H1 (cell line): ENCODE measurements around the gene AURKAIP1. TPM values are rescaled to one million over a fixed set of nuclear protein-coding genes. Genes with fewer than 3 reads are reported as not detected.

Experiments
- CTCF ChIA-PET: fragments of 300-600 bp; sonication (Branson Sonifier 250); formaldehyde crosslinking; loops from one replicate; lab custom pipeline; 2021; ENCODE audit not compliant: partially characterized antibody; lab: Charles Lee
- POLR2A ChIA-PET: fragments of 300-600 bp; sonication (Branson Sonifier 250); formaldehyde crosslinking; loops from one replicate; lab custom pipeline; 2021; ENCODE audit warnings: inconsistent platforms; ENCODE audit not compliant: partially characterized antibody; lab: Charles Lee
- DNase-seq, 2 experiments: peaks; one replicate each; pipeline versions ENCODE4 v3.0.0 to v3.0.0-alpha.2; 2010 to 2022; ENCODE audit warnings: low spot score in 2 of 2, low read depth in 1 of 2, mixed read lengths in 1 of 2
- FAIRE-seq: peaks from 2 replicates; lab custom pipeline; 2011; peaks lifted over from hg19 to GRCh38; lab: Jason Lieb, UNC
- H2AFZ ChIP-seq: 2 replicates; pipeline ENCODE4 v1.8.1; 2012; ENCODE audit warnings: low read length, inconsistent platforms
- H2AK5ac ChIP-seq: 2 replicates; pipeline ENCODE4 v1.6.1; 2013; ENCODE audit warnings: low read depth, low read length
- H2BK120ac ChIP-seq: replicated peaks from 2 replicates; pipeline ENCODE3; 2013; ENCODE audit warnings: low read depth, low read length, inconsistent platforms
- H2BK12ac ChIP-seq: 2 replicates; pipeline ENCODE4 v1.6.1; 2013; ENCODE audit warnings: low read depth, low read length
- H2BK15ac ChIP-seq: 2 replicates; pipeline ENCODE4 v1.6.1; 2013; ENCODE audit warnings: low read length
- H2BK20ac ChIP-seq: 2 replicates; pipeline ENCODE4 v1.6.1; 2013; ENCODE audit warnings: low read length
- H2BK5ac ChIP-seq: 2 replicates; pipeline ENCODE4 v1.6.1; 2013; ENCODE audit warnings: low read depth, low read length
- H3K14ac ChIP-seq: 2 replicates; pipeline ENCODE4 v1.6.1; 2013; ENCODE audit warnings: inconsistent platforms; ENCODE audit not compliant: insufficient read length
- H3K18ac ChIP-seq: 2 replicates; pipeline ENCODE4 v1.6.1; 2013; ENCODE audit warnings: low read length; ENCODE audit errors: extremely low read depth
- H3K23ac ChIP-seq: 2 replicates; pipeline ENCODE4 v1.6.1; 2013; ENCODE audit warnings: inconsistent platforms; ENCODE audit not compliant: insufficient read length
- H3K23me2 ChIP-seq: 2 replicates; pipeline ENCODE4 v1.6.1; 2013; ENCODE audit warnings: low read depth, low read length
- H3K27ac ChIP-seq: 2 replicates; pipeline ENCODE4 v1.6.1; 2011; ENCODE audit warnings: low read depth, low read length, inconsistent platforms
- H3K27me3 ChIP-seq, 4 experiments: replicated peaks in 1 of 4; 1 replicate in 1 of 4; 2 replicates in 3 of 4; pipeline versions ENCODE4 v1.6.1 to v1.8.1; 2011 to 2013; ENCODE audit warnings: low read length in 3 of 4, mild to moderate bottlenecking in 3 of 4, inconsistent platforms in 2 of 4, mixed read lengths in 2 of 4, moderate library complexity in 1 of 4; ENCODE audit not compliant: control insufficient read depth in 3 of 4, insufficient read depth in 3 of 4; ENCODE audit errors: extremely low read depth in 1 of 4
- H3K36me3 ChIP-seq, 4 experiments: 2 replicates each; pipeline versions ENCODE4 v1.6.1 to v1.8.1; 2011 to 2013; ENCODE audit warnings: mild to moderate bottlenecking in 4 of 4, low read length in 3 of 4, moderate library complexity in 2 of 4, control low read depth in 1 of 4, inconsistent platforms in 1 of 4; ENCODE audit not compliant: insufficient read depth in 4 of 4, control insufficient read depth in 2 of 4
- H3K4ac ChIP-seq: replicated peaks from 2 replicates; pipeline ENCODE3; 2013; ENCODE audit warnings: low read length, low read depth, mixed read lengths, inconsistent platforms; ENCODE audit not compliant: insufficient read length
- H3K4me1 ChIP-seq, 4 experiments: replicated peaks in 1 of 4; 1 replicate in 1 of 4; 2 replicates in 3 of 4; pipeline versions ENCODE4 v1.6.1 to v1.8.1; 2011 to 2013; ENCODE audit warnings: low read length in 3 of 4, inconsistent platforms in 2 of 4, mixed read lengths in 1 of 4; ENCODE audit not compliant: insufficient read depth in 4 of 4, control insufficient read depth in 3 of 4
- H3K4me2 ChIP-seq, 2 experiments: 2 replicates each; pipeline versions ENCODE4 v1.6.1 to v1.8.1; 2011 to 2013; ENCODE audit warnings: low read depth in 2 of 2, low read length in 2 of 2, control low read depth in 1 of 2, inconsistent platforms in 1 of 2, mild to moderate bottlenecking in 1 of 2; ENCODE audit not compliant: insufficient read depth in 1 of 2
- H3K4me3 ChIP-seq, 4 experiments: fragments of 200-600, 300-600 bp in 1 of 4; sonication (generic), shearing (Covaris generic), sonication (Bioruptor Twin) in 1 of 4; 2 replicates each; pipeline versions ENCODE4 v1.5.1 to v1.8.1; 2011 to 2016; ENCODE audit warnings: low read length in 4 of 4, low read depth in 3 of 4, control low read depth in 2 of 4, inconsistent platforms in 2 of 4, mild to moderate bottlenecking in 2 of 4, mixed read lengths in 1 of 4, moderate library complexity in 1 of 4; ENCODE audit not compliant: insufficient read depth in 2 of 4; ENCODE audit errors: extremely low read depth in 1 of 4
- H3K56ac ChIP-seq: replicated peaks from 2 replicates; pipeline ENCODE3; 2013; ENCODE audit warnings: low read depth, mild to moderate bottlenecking, mixed read lengths, low read length, inconsistent platforms; ENCODE audit not compliant: insufficient read length
- H3K79me1 ChIP-seq: 2 replicates; pipeline ENCODE4 v1.6.1; 2013; ENCODE audit warnings: low read depth, low read length, control low read depth
- H3K79me2 ChIP-seq, 2 experiments: 2 replicates each; pipeline versions ENCODE4 v1.6.1 to v1.8.1; 2012 to 2013; ENCODE audit warnings: low read length in 2 of 2, mild to moderate bottlenecking in 2 of 2, inconsistent platforms in 1 of 2; ENCODE audit not compliant: insufficient read depth in 2 of 2, control insufficient read depth in 1 of 2
- H3K9ac ChIP-seq, 4 experiments: replicated peaks in 1 of 4; 1 replicate in 1 of 4; 2 replicates in 3 of 4; pipeline versions ENCODE4 v1.6.1 to v1.8.1; 2011 to 2013; ENCODE audit warnings: low read depth in 3 of 4, low read length in 3 of 4, control low read depth in 2 of 4, mild to moderate bottlenecking in 2 of 4, moderate library complexity in 2 of 4, inconsistent platforms in 1 of 4; ENCODE audit errors: extremely low read depth in 1 of 4
- H3K9me3 ChIP-seq, 2 experiments: 2 replicates each; pipeline versions ENCODE4 v1.6.1 to v1.8.1; 2012 to 2013; ENCODE audit warnings: mild to moderate bottlenecking in 2 of 2, moderate library complexity in 2 of 2, control low read depth in 1 of 2, inconsistent platforms in 1 of 2, low read depth in 1 of 2, low read length in 1 of 2, mixed read lengths in 1 of 2; ENCODE audit not compliant: insufficient read depth in 2 of 2
- H4K20me1 ChIP-seq, 2 experiments: replicated peaks in 1 of 2; 2 replicates each; pipeline versions ENCODE3 to v1.8.1; 2011 to 2013; ENCODE audit warnings: inconsistent platforms in 2 of 2, low read length in 2 of 2, mild to moderate bottlenecking in 1 of 2; ENCODE audit not compliant: insufficient read depth in 2 of 2, control insufficient read depth in 1 of 2
- H4K5ac ChIP-seq: 2 replicates; pipeline ENCODE4 v1.6.1; 2013; ENCODE audit warnings: low read length, low read depth, mixed read lengths, inconsistent platforms; ENCODE audit not compliant: insufficient read length
- H4K8ac ChIP-seq: 2 replicates; pipeline ENCODE4 v1.8.0; 2013; ENCODE audit warnings: mild to moderate bottlenecking, moderate library complexity, low read length, inconsistent platforms; ENCODE audit not compliant: insufficient read depth; ENCODE audit errors: extremely low read depth
- H4K91ac ChIP-seq: replicated peaks from 2 replicates; pipeline ENCODE3; 2013; ENCODE audit warnings: low read length, mixed read lengths, inconsistent platforms; ENCODE audit not compliant: insufficient read length
- TAF1 ChIP-seq: IDR thresholded peaks from 2 replicates; pipeline ENCODE4 v1.6.1; 2011; ENCODE audit warnings: mild to moderate bottlenecking, low read depth, low read length
- TCF12 ChIP-seq: IDR thresholded peaks from 2 replicates; pipeline ENCODE4 v1.6.1; 2011; ENCODE audit warnings: low read depth, mild to moderate bottlenecking, low read length
- WGBS, 2 experiments: shearing (Covaris generic) in 1 of 2; methylation state at CpG; one replicate each; pipeline versions ENCODE4 v1.1.6 to v1.1.7; 2013 to 2015; ENCODE audit warnings: low lambda C conversion rate in 2 of 2, mixed read lengths in 2 of 2, inconsistent platforms in 1 of 2, low coverage in 1 of 2, missing lambda C conversion rate in 1 of 2; ENCODE audit not compliant: insufficient replicate concordance in 2 of 2, insufficient coverage in 1 of 2, insufficient read length in 1 of 2; ENCODE audit errors: extremely low coverage in 1 of 2, missing lambda C conversion rate in 1 of 2; 5-methylcytosine and 5-hydroxymethylcytosine counted together
- polyA plus RNA-seq, 7 experiments: library from polyadenylated mRNA; depleted of rRNA in 3 of 7; stranded (reverse) in 5 of 7; unstranded in 2 of 7; fragments of >200 nt in 5 of 7; fragments of 200-250 nt in 2 of 7; gene quantifications; 1 replicate in 5 of 7; 2 replicates in 1 of 7; 4 replicates in 1 of 7; pipeline versions ENCODE4 v1.2.1 to v1.2.3, GENCODE V29; 2011 to 2013; ENCODE audit warnings: missing spikeins in 2 of 7, mixed read lengths in 2 of 7
- total RNA-seq: library from RNA; stranded (reverse); fragmentation: NEBNext Ultra II Directional; extraction: Animal tissue kit (Norgen Biotek cat#: 25700); gene quantifications from 2 replicates; pipeline ENCODE4 v1.2.1, GENCODE V29; 2021

The AURKAIP1 gene
- total and polyA plus RNA-seq, 2 of the 8 experiments (the other 6 are each of a cell fraction or from before 2014, with no cell fraction given), result 87.8 to 194 TPM

GRCh38 chr1:1337793-1338147 lies 37.2 kb downstream of the AURKAIP1 start:
- Histone ChIP-seq H4K5ac (no peak overlapping the region), H3K9me3 (peaks cover 0 to 5% of the 10 kb centered on the region in 2 experiments; a peak in 1 of 4 replicates), H3K4me2 (no peak overlapping the region), H2BK20ac (no peak overlapping the region), H3K36me3 (peaks cover 2 to 44% (median 15%) of the 10 kb centered on the region in 4 experiments; a peak in 7 of 8 replicates), H2BK15ac (no peak overlapping the region), H3K4ac (no peak overlapping the region), H3K4me1 (no peaks in the 10 kb centered on the region; a peak in 1 of 7 replicates), H3K56ac (no peak overlapping the region), H4K91ac (no peak overlapping the region), H2BK12ac (no peak overlapping the region), H2BK120ac (no peak overlapping the region), H3K27ac (no peak overlapping the region), H4K20me1 (peaks cover 14 to 32% of the 10 kb centered on the region in 2 experiments), H3K14ac (no peak overlapping the region), H3K27me3 (no peaks in the 10 kb centered on the region; a peak in 1 of 7 replicates), H3K23ac (no peak overlapping the region), H3K18ac (no peak overlapping the region), H3K4me3 (no peak overlapping the region), H2AFZ (no peak overlapping the region), H3K9ac (no peak overlapping the region), H3K79me2 (no peaks in the 10 kb centered on the region), H3K23me2 (no peaks in the 10 kb centered on the region; the same call in 1 of the 2 replicates), H3K79me1 (peaks cover 12% of the 10 kb centered on the region), H2BK5ac (no peak overlapping the region), H4K8ac (no peak overlapping the region), H2AK5ac (no peak overlapping the region)
- ChIA-PET CTCF (interaction anchor here (0.6 to 3.2 kb wide), 7 partner anchors 8 to 66 kb away, joined by 3 to 13 read pairs (median 4); no protein-coding TSS in a partner anchor), POLR2A (interaction anchor here (0.9 to 9.0 kb wide), 4 partner anchors 11 to 74 kb away, joined by 3 to 134 read pairs (median 15); no protein-coding TSS in a partner anchor)
- DNase-seq, result peak in 1 of 2 experiments; percentile 87
- FAIRE-seq, result no peak
- TF ChIP-seq TCF12 (no peak), TAF1 (0 out of 2 replicates have a peak, but pooled peaks have one; percentile 8)
- WGBS, 2 experiments, result 59% methylated on average over 6 of the region's 18 CpGs; no CpG with 5 or more reads in 1 of the 2 experiments
